Activated CD4-positive, alpha-beta T cell treated with anti-CD3 and anti-CD28 coated beads for 4 hours (primary cell): Measurements from ENCODE around the gene ZFYVE16.
"Not testable (repeated sequence)": the region's sequence is repeated elsewhere in the genome, so short reads cannot be mapped to it uniquely, and the experiment has no call there.

ENCODE experiments used
- DNase-seq, 2 donors: peaks; one replicate each; pipeline ENCODE4 v3.0.0-alpha.2; 2020

ZFYVE16 gene

GRCh38 chr5:80407735-80408483 lies at the start of gene ZFYVE16:
Gene ZFYVE16, plus strand, starts transcription at chr5:80408064. Its CDS starts 26,084 bp downstream, at chr5:80434148.
- DNase-seq: peak; percentile 96 to 97

GRCh38 chr5:80360914-80361444 lies 46.9 kb upstream of the ZFYVE16 start:
- no peak for DNase-seq

DNA sequence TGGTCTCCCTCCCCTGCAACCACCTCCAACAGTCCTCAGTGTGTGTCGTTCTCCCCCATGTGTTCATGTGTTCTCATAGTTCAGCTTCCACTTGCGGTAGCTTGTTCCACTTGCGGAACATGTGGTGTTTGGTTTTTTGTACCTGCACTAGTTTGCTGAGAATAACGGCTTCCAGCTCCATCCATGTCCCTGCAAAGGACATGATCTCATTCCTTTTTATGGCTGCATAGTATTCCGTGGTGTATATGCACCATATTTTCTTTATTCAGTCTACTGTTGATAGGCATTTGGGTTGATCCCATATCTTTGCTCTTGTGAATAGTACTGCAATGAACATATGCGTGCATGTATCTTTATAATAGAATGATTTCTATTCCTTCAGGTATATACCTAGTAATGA lies 43.0 kb upstream of the ZFYVE16 start:
- no peak for DNase-seq

DNA sequence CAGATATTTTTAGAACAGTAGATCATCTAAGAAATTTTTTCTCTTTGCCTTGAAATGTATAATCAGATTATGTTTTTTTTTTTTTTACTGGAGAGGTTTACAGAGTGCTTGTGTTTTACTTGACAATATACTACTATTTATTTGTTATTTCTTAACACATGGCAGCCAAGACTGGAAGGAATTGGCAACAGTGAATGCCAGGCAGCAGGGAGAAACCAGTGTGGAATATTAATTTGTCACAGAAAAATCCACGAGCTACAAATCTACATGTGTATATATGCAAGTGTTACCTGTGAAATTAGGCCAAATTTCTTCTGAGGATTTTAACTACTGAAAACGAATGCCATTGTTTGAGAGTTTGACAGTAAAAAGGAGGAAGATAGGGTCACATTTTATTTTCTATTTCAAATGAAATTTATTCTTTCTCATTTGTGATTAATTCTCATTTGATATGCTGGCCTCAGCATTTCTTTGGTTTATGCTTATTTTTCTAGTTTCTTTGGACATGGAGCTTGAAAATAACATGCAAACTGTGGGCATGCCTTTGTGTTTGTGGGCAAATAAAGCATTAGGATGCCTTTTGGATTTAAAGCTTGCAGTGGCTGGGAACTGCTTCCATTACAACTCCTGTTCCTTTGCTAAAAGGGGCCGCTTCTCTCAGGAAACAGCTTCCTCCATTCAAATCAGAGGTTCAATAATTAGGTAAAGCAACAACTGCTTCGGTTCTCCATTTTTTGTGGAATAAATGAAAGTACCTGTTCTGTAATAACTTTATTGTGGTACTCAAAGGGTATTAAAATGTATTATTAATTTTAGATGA lies 39.0 kb upstream of the ZFYVE16 start:
- DNase-seq: no peak

DNA sequence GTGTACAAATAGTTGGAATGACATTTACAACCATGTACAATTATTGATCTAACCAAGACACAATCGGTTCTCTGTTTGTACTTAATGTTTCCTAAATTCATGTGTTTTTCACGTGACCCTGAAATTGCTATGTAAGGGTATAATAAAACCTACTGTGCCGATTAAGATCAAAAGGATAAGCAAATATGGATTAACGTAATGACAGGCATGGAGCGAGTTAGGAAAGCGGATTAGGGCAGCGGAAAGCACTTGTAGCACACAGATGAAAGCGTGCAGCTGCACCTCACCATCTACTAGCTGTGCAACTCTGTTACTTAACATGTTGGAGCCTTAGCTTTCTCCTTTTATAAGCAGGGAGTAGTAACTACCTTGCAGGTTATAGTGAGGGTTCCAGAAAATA lies 38.3 kb upstream of the ZFYVE16 start:
- no peak for DNase-seq

- DNase-seq: no peak
Measured at GRCh38 chr5:80370390-80370789, 37.5 kb upstream of the ZFYVE16 start.

DNA sequence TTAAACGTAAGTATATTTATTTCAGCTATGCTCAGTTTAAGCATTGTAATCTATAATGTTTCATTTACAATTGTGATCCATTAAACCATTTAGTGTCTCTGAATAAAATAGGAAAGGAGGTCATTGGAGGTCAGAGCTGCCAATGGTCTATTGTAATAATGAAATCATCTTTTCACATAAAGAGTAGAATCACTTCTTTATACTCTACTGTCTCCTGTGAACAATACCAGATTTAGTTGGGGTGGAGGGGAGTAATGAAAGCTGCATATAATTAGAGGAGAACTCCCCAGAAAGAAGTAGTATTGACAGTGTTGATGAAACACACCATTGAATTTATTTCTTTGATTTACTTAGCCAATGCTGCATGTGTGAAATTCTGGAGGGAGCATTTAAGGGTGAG lies 35.1 kb upstream of the ZFYVE16 start:
- DNase-seq: no peak

DNA sequence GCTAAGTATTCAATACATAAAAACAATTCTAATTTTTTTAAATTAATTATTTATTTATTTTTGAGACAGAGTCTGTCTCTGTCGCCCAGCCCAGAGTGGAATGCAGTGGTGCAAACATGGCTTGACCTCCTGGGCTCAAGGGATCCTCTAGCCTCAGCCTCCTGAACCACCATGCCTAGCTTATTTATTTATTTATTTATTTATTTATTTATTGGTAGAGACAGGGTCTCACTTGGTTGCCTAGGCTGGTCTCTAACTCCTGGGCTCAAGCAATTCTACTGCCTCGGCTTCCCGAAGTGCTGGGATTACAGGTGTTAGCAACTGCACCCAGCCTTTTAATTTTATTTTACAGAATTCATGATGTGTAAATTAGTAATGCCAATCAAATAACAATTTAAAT lies 33.7 kb upstream of the ZFYVE16 start:
- DNase-seq: no peak

GRCh38 chr5:80376557-80376956 lies 31.3 kb upstream of the ZFYVE16 start:
- DNase-seq: no peak

DNA sequence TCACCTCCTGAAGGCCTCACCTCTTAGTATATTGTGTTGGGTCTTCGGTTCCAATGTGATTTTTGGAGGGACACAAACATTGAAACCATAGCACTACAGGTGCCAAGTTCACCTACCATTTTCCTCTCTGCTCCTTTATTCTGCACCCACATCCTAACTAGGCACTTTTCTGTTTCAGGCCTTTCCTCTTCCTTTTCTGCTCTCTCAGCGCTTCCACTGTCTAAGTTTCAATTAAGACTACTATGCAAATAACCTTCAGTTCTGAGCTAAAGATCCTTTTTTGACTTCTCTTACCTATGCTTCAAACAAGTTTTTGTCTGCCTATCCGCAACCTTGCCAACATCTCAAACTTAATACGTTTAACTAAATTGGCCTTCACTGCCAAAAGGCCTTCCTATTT lies 25.4 kb upstream of the ZFYVE16 start:
- DNase-seq: no peak

- no peak for DNase-seq
Measured at GRCh38 chr5:80387063-80387768, 20.6 kb upstream of the ZFYVE16 start.

GRCh38 chr5:80389580-80389979 lies 18.3 kb upstream of the ZFYVE16 start:
- DNase-seq: no peak

DNA sequence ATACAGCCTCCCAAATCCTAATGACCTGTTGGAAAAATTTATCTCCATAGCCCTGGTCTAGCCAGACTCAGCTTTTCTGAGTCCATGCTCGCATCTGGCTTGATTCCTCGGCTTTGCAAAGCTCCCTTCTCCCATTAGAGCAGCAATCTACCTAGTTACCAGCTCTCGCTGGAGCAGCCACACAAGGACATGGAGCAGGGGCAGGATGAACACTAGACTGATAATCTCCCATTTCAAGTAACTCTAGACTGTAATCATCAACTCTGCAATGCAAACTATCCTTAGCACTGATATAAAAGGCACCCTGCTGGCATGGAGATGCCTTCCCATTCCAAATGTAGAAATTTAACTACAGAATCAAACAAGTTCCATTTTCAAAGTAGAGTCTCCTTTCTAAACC lies 17.5 kb upstream of the ZFYVE16 start:
- not testable (repeated sequence) for DNase-seq

GRCh38 chr5:80391267-80391666 lies 16.6 kb upstream of the ZFYVE16 start:
- DNase-seq: not testable (repeated sequence)

- no peak for DNase-seq
Measured at GRCh38 chr5:80399526-80400239, 8.2 kb upstream of the ZFYVE16 start.

GRCh38 chr5:80400368-80400767 lies 7.5 kb upstream of the ZFYVE16 start:
- not testable (repeated sequence) for DNase-seq

- DNase-seq: no peak
Measured at GRCh38 chr5:80403782-80404181, 4.1 kb upstream of the ZFYVE16 start.

DNA sequence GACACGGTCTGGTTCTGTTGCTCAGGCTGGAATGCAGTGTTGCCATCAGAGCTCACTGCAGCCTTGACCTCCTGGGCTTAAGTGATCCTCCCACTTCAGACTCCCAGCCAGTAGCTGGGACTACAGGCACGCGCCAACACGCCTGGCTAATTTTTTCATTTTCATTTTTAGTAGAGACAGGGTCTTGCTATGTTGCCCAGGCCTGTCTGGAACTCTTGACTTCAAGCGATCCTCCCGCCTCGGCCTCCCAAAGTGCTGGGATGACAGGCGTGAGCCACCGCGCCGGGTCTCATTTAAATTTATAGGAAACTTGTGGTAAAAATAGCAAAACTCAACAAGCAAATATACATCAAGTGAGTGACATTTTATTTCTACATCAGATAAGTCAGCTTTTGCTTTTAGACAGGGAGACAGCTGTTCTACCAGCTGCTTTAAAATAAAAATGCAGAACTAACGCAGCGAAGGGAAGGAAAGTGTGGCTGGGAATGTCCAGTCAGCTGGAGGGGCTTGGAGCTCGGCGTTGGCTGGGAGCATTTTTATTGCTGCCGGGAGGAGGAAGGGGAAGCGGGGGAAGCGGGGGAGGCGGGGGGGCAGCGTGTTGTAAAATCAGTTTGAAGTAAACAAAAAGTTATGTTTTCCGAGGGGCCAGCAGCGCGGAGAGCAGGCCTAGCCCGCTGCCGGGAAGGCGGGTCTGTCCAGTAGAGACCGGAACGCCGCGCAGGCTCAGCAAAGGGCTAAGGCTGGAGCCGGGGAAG lies 707 bp upstream of the ZFYVE16 start:
- DNase-seq: peak in 1 of 2 donors; percentile 2

DNA sequence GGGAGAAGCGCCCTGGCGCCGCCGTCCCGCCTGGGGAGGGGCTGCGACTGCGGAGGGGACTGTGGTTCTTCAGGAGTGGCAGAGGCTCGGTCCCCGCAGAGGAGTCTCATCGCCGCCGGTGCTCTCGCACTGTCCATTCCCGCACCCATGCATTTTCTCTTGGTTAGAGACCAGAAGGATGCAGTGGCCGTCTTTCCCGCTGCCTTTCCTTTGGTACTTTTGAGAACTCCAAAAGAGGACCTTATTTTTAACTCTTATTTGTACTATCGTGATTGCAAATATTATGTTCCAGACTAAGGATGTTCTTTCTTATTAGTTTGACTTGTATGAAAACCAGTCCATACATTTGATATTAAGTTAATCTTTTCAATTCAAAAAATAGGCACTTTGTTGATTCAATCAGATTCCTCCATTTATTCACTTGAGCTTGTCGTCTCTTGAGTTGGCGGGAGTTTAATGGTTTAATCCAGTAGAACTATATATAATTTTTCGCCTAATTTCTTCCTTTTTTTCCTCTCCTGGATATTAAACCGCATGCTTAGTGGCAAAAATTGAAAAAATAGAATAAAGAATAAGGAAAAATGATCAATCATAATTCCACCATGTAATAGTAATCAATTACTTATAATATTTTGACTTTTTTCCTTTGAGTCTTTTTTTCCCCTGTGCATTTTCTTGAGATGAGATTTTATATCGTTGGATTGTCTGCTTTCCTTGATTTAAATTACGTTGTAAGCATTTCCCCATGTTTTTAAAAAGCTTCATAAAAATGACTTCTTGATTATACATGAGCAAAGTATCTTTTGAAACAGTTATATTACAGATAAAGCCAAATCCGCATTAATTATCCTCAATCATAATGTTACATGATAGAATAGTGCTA lies 861 bp downstream of the ZFYVE16 start:
- DNase-seq: peak in 1 of 2 donors; percentile 31

DNA sequence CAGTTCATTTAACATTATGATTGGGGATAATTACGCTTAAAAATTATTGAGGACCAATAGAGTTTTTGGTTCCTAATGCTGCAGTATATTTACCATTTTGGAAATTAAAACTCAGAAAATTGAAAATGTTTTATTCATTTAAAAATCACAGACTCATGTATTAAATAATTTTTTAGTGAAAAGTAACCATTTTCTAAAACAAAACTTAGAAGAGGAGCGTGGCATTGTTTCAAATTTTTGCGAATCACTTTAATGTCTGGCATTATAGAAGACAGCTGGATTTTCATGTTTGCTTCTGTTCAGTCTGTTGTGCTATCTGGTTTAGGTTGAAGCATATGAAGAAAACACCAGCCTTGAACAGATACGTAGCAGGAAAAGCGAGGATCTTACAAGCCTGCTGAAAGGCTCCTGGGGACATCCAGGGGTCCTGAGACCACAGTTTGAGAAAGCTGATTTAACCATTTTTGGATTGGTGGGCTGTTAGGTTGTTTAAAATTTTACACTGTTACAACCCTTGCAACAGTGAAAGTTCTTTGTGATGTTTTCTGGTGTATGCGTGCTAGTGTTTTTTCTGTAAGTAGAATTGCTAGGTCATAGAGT lies 1.6 kb downstream of the ZFYVE16 start:
- no peak for DNase-seq
